Stomach (tissue), 4 donors: Measurements from ENCODE around the gene LTV1.

ENCODE experiments used
- CTCF ChIP-seq, 7 experiments: fragments of 450-650 bp in 4 of 7; fragments of 200-600 bp in 3 of 7; sonication (generic) in 3 of 7; IDR thresholded peaks; one replicate each; pipeline ENCODE4 v1.5.1; 2016 to 2019; ENCODE audit warnings: antibody characterized with exemption in 7 of 7, control low read depth in 2 of 7, mild to moderate bottlenecking in 1 of 7
- EP300 ChIP-seq: sonication (generic); formaldehyde crosslinking; IDR thresholded peaks from one replicate; pipeline ENCODE4 v1.6.1; 2017; ENCODE audit warnings: antibody characterized with exemption
- POLR2A ChIP-seq, 4 donors: fragments of 450-650 bp; IDR thresholded peaks; one replicate each; pipeline ENCODE4 v1.6.1; 2016; ENCODE audit warnings: antibody characterized with exemption in 4 of 4, control low read depth in 2 of 4, mild to moderate bottlenecking in 1 of 4, moderate library complexity in 1 of 4
- POLR2AphosphoS5 ChIP-seq, 3 donors: sonication (generic); formaldehyde crosslinking; IDR thresholded peaks; one replicate each; pipeline ENCODE4 v1.6.1; 2016; ENCODE audit warnings: antibody characterized with exemption in 3 of 3

- TF ChIP-seq CTCF (IDR thresholded peaks at IDR 0.05) (no peak), EP300 (no peak), POLR2A (IDR thresholded peaks at IDR 0.05) (no peak), POLR2AphosphoS5 (IDR thresholded peaks at IDR 0.05) (no peak)
These were observed 16.9 kb downstream of the LTV1 start for GRCh38 chr6:143859891-143860660.
